SU-DHL-6 (cell line): ENCODE data around the gene P2RX2.

ENCODE experiments used
- EZH2phosphoT487 ChIP-seq: fragments of 200-600 bp; sonication (generic), shearing (Covaris generic); conservative IDR thresholded peaks from 2 replicates; pipeline ENCODE4 v1.6.1; 2018; ENCODE audit warnings: mild to moderate bottlenecking, antibody characterized with exemption, low read length, moderate library complexity, mixed read lengths
- TF ChIP-seq, protein P1 (sequence below): fragments of 200-600 bp; sonication (generic); IDR thresholded peaks from one replicate; pipeline ENCODE4 v1.5.1; 2017; ENCODE audit warnings: antibody characterized with exemption, mild to moderate bottlenecking, low read length, moderate library complexity; ENCODE audit not compliant: insufficient read depth, poor library complexity, severe bottlenecking

DNA sequence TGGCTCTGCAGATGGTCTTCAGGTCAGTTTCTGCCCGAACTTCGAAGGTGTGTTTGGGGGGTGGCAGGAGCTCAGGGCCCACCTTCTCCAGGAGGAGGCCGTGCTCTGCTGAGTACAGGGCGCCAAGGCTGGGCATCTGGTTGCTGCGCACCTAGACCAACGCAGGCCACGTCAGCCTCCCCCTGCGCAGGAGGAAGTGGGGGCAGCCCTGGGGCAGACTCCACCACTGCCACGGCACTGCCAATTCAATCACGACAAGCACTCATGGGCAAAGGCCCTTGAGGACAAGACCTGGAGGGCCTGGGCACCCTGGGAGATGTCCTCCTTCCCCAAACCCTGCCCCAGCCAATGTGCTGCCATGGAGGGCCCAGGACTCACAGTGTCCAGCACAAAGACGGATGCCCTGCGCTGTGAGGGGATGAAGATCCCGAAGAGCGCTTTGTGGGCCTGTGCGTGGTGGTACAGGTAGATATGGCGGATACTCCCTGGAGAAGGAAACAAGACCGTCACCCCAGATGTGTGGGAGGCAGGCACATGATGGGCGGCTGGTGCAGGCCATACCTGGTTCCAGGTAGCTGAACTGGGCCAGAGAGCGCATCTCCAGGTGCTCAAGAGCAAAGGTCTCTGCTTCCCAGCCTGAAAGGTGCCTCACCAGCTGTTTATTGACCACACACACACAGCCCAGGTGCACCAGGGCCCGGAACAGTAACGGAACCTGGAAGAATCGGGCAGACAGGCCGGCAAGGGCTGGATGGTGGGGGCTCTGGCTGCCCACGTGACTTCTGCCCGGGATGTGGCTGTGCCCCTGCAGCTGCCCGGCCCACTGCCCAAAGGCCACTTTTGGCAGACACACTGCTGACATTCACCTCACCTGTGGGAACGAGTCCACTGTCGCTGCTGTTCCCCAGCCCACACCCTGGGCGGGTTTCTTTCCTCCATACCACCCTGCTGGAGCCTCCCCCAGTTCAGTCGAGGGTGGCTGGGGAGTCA, 24.6 kb downstream of the P2RX2 start:
- no peak for TF ChIP-seq EZH2phosphoT487
- TF ChIP-seq, protein P1, sequence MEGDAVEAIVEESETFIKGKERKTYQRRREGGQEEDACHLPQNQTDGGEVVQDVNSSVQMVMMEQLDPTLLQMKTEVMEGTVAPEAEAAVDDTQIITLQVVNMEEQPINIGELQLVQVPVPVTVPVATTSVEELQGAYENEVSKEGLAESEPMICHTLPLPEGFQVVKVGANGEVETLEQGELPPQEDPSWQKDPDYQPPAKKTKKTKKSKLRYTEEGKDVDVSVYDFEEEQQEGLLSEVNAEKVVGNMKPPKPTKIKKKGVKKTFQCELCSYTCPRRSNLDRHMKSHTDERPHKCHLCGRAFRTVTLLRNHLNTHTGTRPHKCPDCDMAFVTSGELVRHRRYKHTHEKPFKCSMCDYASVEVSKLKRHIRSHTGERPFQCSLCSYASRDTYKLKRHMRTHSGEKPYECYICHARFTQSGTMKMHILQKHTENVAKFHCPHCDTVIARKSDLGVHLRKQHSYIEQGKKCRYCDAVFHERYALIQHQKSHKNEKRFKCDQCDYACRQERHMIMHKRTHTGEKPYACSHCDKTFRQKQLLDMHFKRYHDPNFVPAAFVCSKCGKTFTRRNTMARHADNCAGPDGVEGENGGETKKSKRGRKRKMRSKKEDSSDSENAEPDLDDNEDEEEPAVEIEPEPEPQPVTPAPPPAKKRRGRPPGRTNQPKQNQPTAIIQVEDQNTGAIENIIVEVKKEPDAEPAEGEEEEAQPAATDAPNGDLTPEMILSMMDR, result no peak
